B cell (primary cell): ENCODE data around the gene ARID3B. TPM values are rescaled to one million over a fixed set of nuclear protein-coding genes. Genes with fewer than 3 reads are reported as not detected.

Experiments used
- ATAC-seq: fragments of 200-7000 bp; cut with Tn5 transposase; one replicate; pipeline ENCODE4 v1.10.0; 2021; ENCODE audit warnings: low read depth, mild to moderate bottlenecking, moderate number of reproducible peaks, moderate library complexity
- CTCF ChIA-PET: fragments of 350-600 bp; sonication (Branson Sonifier 250); formaldehyde crosslinking; loops from one replicate; lab custom pipeline; 2021; ENCODE audit warnings: antibody characterized with exemption, inconsistent platforms; lab: Charles Lee
- POLR2A ChIA-PET: fragments of 350-600 bp; sonication (Branson Sonifier 250); formaldehyde crosslinking; loops from one replicate; lab custom pipeline; 2021; ENCODE audit warnings: antibody characterized with exemption; lab: Charles Lee
- DNase-seq: peaks from one replicate; pipeline ENCODE4 v3.0.0; 2013
- H2AFZ ChIP-seq: 2 replicates; pipeline ENCODE4 v1.6.1; 2012; ENCODE audit warnings: mild to moderate bottlenecking, low read depth, low read length; ENCODE audit not compliant: insufficient read depth, poor library complexity, severe bottlenecking
- H3K27ac ChIP-seq, 2 donors: 1 replicate in 1 of 2; 2 replicates in 1 of 2; pipeline ENCODE4 v1.5.1; 2012 to 2013; ENCODE audit warnings: low read length in 2 of 2, mild to moderate bottlenecking in 2 of 2, moderate library complexity in 1 of 2
- H3K27me3 ChIP-seq, 4 experiments: fragments of 200-600 bp in 1 of 4; sonication (generic) in 1 of 4; replicated peaks in 1 of 4; 1 replicate in 2 of 4; 2 replicates in 2 of 4; pipeline versions ENCODE4 v1.6.1 to v1.7.0; 2013 to 2016; ENCODE audit warnings: low read length in 3 of 4, mild to moderate bottlenecking in 2 of 4, mixed read lengths in 1 of 4, moderate library complexity in 1 of 4; ENCODE audit not compliant: insufficient read depth in 4 of 4, control insufficient read depth in 3 of 4; ENCODE audit errors: control extremely low read depth in 1 of 4
- H3K36me3 ChIP-seq, 2 experiments: replicated peaks in 1 of 2; 1 replicate in 1 of 2; 2 replicates in 1 of 2; pipeline versions ENCODE4 v1.6.1 to v1.7.1; 2013; ENCODE audit warnings: low read length in 1 of 2; ENCODE audit not compliant: insufficient read depth in 2 of 2, control insufficient read depth in 1 of 2; ENCODE audit errors: control extremely low read depth in 1 of 2, extremely low read depth in 1 of 2
- H3K4me1 ChIP-seq, 2 donors: fragments of 200-600 bp in 1 of 2; sonication (generic) in 1 of 2; 1 replicate in 1 of 2; 2 replicates in 1 of 2; pipeline versions ENCODE4 v1.5.1 to v1.6.1; 2013 to 2017; ENCODE audit warnings: low read length in 2 of 2; ENCODE audit not compliant: control insufficient read depth in 2 of 2, insufficient read depth in 2 of 2
- H3K4me2 ChIP-seq: replicated peaks from 2 replicates; pipeline ENCODE3; 2012; ENCODE audit warnings: mild to moderate bottlenecking, low read depth, low read length; ENCODE audit not compliant: poor library complexity, severe bottlenecking
- H3K4me3 ChIP-seq, 5 experiments: fragments of 200-600 bp in 1 of 5; sonication (generic) in 1 of 5; 1 replicate in 3 of 5; 2 replicates in 2 of 5; pipeline versions ENCODE4 v1.5.1 to v1.7.0; 2011 to 2016; ENCODE audit warnings: low read length in 4 of 5, mild to moderate bottlenecking in 4 of 5, low read depth in 2 of 5, control low read depth in 1 of 5, moderate library complexity in 1 of 5; ENCODE audit not compliant: insufficient read depth in 1 of 5; ENCODE audit errors: control extremely low read depth in 1 of 5, extremely low read depth in 1 of 5
- H3K79me2 ChIP-seq: fragments of 200-600 bp; sonication (generic); one replicate; pipeline ENCODE4 v1.6.0; 2016; ENCODE audit warnings: low read length; ENCODE audit not compliant: control insufficient read depth, insufficient read depth
- H3K9ac ChIP-seq: fragments of 200-600 bp; sonication (generic); 2 replicates; pipeline ENCODE4 v1.6.1; 2017; ENCODE audit warnings: mild to moderate bottlenecking, low read length, moderate library complexity
- H3K9me3 ChIP-seq, 3 donors: one replicate each; pipeline versions ENCODE4 v1.6.1 to v1.7.1; 2013; ENCODE audit warnings: low read length in 2 of 3; ENCODE audit not compliant: control insufficient read depth in 2 of 3, insufficient read depth in 1 of 3; ENCODE audit errors: control extremely low read depth in 1 of 3
- H4K20me1 ChIP-seq: 2 replicates; pipeline ENCODE4 v1.6.0; 2012; ENCODE audit warnings: mild to moderate bottlenecking, low read length; ENCODE audit not compliant: insufficient read depth, control insufficient read depth, poor library complexity, severe bottlenecking
- H3K27ac Mint-ChIP-seq: one replicate; pipeline ENCODE4 v1.8.0; 2021; ENCODE audit warnings: mixed read lengths
- H3K27me3 Mint-ChIP-seq: one replicate; pipeline ENCODE4 v1.8.0; 2021; ENCODE audit warnings: mixed read lengths
- H3K4me1 Mint-ChIP-seq: one replicate; pipeline ENCODE4 v1.8.0; 2021; ENCODE audit warnings: mixed read lengths
- H3K4me3 Mint-ChIP-seq: one replicate; pipeline ENCODE4 v1.8.0; 2021; ENCODE audit warnings: mixed read lengths
- H3K9me3 Mint-ChIP-seq: one replicate; pipeline ENCODE4 v1.8.0; 2022; ENCODE audit warnings: mixed read lengths; ENCODE audit not compliant: insufficient read depth
- CTCF ChIP-seq: fragments of 200-600 bp; IDR thresholded peaks from one replicate; pipeline ENCODE4 v1.8.0; 2022; ENCODE audit warnings: antibody characterized with exemption, mild to moderate bottlenecking
- EZH2 ChIP-seq: IDR thresholded peaks from 2 replicates; pipeline ENCODE4 v1.6.1; 2012; ENCODE audit warnings: borderline replicate concordance, low read depth, mild to moderate bottlenecking, moderate library complexity, low read length; ENCODE audit not compliant: insufficient read depth, poor library complexity, severe bottlenecking
- WGBS: methylation state at CpG from one replicate; pipeline ENCODE4 v1.1.5; 2013; ENCODE audit warnings: missing lambda C conversion rate; ENCODE audit not compliant: insufficient coverage; 5-methylcytosine and 5-hydroxymethylcytosine counted together
- intact Hi-C: fragments of 100-400 bp; cut with micrococcal nuclease; formaldehyde crosslinking; loops from one replicate; pipeline ENCODE4 v1.10.0; 2022
- polyA plus RNA-seq: library from polyadenylated mRNA; depleted of rRNA; stranded (reverse); fragments of >200 nt; gene quantifications from 2 replicates; pipeline ENCODE4 v1.2.3, GENCODE V29; 2012
- total RNA-seq, 2 donors: library from RNA; stranded (reverse); fragments of 120-200 nt in 1 of 2; gene quantifications; 1 replicate in 1 of 2; 2 replicates in 1 of 2; pipeline versions ENCODE4 v1.2.3 to v1.2.4, GENCODE V29; 2013 to 2022

ARID3B gene
- total and polyA plus RNA-seq, 2 donors (not counting 1 experiment from before 2014, with no cell fraction given): 23.0 to 31.0 TPM

GRCh38 chr15:74500401-74500800 is 40.6 kb upstream of the ARID3B start:
- Mint-ChIP-seq H3K4me1 (no peaks in the 10 kb centered on the region), H3K27ac (no peak overlapping the region), H3K4me3 (no peak overlapping the region), H3K27me3 (no peaks in the 10 kb centered on the region), H3K9me3 (no peaks in the 10 kb centered on the region)
- intact Hi-C loops: no loop called here
- no peak overlapping the region for H3K9ac ChIP-seq
- H3K4me1 ChIP-seq: no peaks in the 10 kb centered on the region
- no peak for TF ChIP-seq CTCF
- no peak for TF ChIP-seq EZH2
- no peak overlapping the region for H3K4me3 ChIP-seq
- H3K9me3 ChIP-seq: no peaks in the 10 kb centered on the region
- no peak for DNase-seq
- no peak overlapping the region for H2AFZ ChIP-seq
- H3K79me2 ChIP-seq: no peaks in the 10 kb centered on the region
- H3K27me3 ChIP-seq: no peaks in the 10 kb centered on the region
- WGBS: 100% methylated on average over 1 of the region's 2 CpGs
- H3K27ac ChIP-seq: no peak overlapping the region
- CTCF ChIA-PET: interaction anchor here (1.0 kb wide), 1 partner anchor 125 kb away, joined by 3 read pairs; no protein-coding TSS in a partner anchor
- no peak for ATAC-seq
- POLR2A ChIA-PET: no interaction called here
- H3K4me2 ChIP-seq: no peak overlapping the region
- peaks cover 0 to 3% of the 10 kb centered on the region in 2 experiments for H3K36me3 ChIP-seq
- H4K20me1 ChIP-seq: no peaks in the 10 kb centered on the region

- H3K79me2 ChIP-seq: no peaks in the 10 kb centered on the region
- Mint-ChIP-seq H3K4me1 (no peaks in the 10 kb centered on the region), H3K9me3 (no peaks in the 10 kb centered on the region), H3K27me3 (no peaks in the 10 kb centered on the region), H3K27ac (no peak overlapping the region), H3K4me3 (no peak overlapping the region)
- H3K4me1 ChIP-seq: no peaks in the 10 kb centered on the region
- TF ChIP-seq EZH2 (no peak), CTCF (no peak)
- intact Hi-C loops: no loop called here
- no peak overlapping the region for H3K9ac ChIP-seq
- no peak overlapping the region for H2AFZ ChIP-seq
- no peaks in the 10 kb centered on the region for H4K20me1 ChIP-seq
- ChIA-PET POLR2A (no interaction called here), CTCF (interaction anchor here (0.6 to 1.6 kb wide), 2 partner anchors 55 to 528 kb away, joined by 3 read pairs; no protein-coding TSS in a partner anchor)
- H3K27ac ChIP-seq: no peak overlapping the region
- H3K27me3 ChIP-seq: no peaks in the 10 kb centered on the region
- H3K9me3 ChIP-seq: no peaks in the 10 kb centered on the region
- peaks cover 0 to 8% of the 10 kb centered on the region in 2 experiments for H3K36me3 ChIP-seq
- no peak overlapping the region for H3K4me3 ChIP-seq
- DNase-seq (no peak), ATAC-seq (no peak)
- WGBS: 73% methylated on average over 3 of the region's 3 CpGs
- H3K4me2 ChIP-seq: no peak overlapping the region
These were observed 38.7 kb upstream of the ARID3B start for GRCh38 chr15:74502301-74502700.
